GM12874 (cell line): Measurements from ENCODE around the gene ZNF750.

ENCODE experiments used
- TF ChIP-seq, protein P1 (sequence below): IDR thresholded peaks from 2 replicates; pipeline ENCODE4 v1.5.1; 2011; ENCODE audit warnings: low read depth, mild to moderate bottlenecking, control low read depth, low read length, moderate library complexity; ENCODE audit not compliant: insufficient read depth

ZNF750 gene

DNA sequence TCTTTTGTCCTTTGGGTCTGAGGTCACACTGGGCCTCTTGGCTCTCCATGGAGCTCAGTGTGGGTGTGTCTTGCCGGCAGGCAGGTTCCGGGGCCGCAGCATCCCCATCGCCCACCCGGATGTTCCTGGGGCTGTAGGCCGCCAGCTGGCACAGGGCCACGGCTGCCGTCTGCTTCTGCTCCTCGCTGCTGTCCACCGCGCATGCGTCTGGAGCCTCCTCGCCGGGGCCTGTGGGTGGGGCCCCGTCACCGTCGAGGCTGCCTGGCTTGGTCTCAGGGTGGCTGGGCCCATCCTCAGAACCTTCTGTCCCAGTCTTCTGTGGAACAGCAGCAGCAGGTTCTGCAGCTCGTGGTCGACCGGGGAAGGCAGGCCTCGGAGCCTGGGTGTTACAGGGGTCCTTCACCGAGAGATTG is 9.6 kb downstream of the ZNF750 start:
- TF ChIP-seq, protein P1, sequence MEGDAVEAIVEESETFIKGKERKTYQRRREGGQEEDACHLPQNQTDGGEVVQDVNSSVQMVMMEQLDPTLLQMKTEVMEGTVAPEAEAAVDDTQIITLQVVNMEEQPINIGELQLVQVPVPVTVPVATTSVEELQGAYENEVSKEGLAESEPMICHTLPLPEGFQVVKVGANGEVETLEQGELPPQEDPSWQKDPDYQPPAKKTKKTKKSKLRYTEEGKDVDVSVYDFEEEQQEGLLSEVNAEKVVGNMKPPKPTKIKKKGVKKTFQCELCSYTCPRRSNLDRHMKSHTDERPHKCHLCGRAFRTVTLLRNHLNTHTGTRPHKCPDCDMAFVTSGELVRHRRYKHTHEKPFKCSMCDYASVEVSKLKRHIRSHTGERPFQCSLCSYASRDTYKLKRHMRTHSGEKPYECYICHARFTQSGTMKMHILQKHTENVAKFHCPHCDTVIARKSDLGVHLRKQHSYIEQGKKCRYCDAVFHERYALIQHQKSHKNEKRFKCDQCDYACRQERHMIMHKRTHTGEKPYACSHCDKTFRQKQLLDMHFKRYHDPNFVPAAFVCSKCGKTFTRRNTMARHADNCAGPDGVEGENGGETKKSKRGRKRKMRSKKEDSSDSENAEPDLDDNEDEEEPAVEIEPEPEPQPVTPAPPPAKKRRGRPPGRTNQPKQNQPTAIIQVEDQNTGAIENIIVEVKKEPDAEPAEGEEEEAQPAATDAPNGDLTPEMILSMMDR, result no peak

- TF ChIP-seq, protein P1, result no peak
Observed at GRCh38 chr17:82828875-82829487, 10.8 kb downstream of the ZNF750 start.

DNA sequence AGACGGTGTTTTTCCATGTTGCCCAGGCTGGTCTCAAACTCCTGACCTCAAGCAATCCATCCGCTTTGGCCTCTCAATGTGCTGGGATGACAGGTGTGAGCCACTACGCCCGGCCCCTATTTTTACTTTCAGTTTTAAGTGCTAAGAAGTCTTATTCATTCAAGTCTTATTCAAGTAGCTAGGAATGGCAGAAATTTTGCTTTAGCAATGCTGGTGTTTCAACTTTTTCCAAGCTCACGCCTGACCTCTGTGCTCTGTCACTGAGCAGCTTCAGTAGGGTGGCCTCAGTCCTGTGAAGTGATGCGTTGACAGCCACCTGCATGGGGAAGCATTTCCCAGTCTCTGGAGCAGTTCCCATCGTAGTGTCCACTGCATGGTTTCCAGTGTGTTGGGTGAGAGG is 12.9 kb downstream of the ZNF750 start:
- TF ChIP-seq, protein P1, result no peak

DNA sequence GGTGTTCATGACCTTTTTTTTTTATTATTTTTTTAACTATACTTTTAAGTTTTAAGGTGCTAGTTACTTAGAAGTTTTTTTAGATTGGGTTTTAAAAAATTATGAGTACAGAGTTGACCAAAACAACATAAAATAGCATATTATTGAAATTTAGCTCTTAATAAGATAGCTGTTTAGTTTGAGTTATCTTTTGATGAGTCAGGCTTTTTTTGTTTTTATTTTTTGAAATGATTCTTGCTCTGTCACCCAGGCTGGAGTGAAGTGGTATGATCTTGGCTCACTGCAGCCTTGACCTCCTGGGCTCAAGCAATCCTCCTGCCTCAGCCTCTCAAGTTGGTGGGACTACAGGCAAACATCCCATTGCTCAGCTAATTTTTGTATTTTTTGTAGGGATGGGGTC is 13.6 kb downstream of the ZNF750 start:
- TF ChIP-seq, protein P1, result no peak

DNA sequence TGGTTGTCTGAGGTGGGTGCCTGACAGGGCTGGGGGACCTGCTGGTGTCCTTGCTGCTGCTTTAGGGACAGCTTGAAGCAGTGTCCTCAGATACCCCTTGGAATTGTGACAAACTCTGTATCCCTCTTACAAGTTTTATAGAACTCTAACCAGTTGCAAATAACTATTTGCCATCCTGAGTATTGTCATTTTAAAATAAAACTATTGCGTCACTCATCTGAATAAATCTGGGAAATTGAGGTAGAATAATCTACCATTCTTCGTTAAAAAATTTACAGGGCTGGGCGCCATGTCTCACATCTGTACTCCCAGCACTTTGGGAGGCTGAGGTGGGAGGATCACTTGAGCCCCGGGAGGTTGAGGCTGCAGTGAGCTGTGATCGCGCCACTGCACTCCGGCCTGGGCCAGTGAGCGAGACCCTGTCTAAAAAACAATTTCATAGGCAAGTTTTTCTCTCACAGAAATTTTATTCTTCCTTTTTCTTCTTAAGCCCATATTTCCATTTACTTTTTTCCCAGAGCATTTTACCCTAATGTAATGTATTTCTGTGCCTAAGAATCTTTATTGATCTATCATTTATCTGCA is 14.2 kb downstream of the ZNF750 start:
- TF ChIP-seq, protein P1, result no peak

GRCh38 chr17:82823004-82823403 is 16.8 kb downstream of the ZNF750 start:
- TF ChIP-seq, protein P1, result peak; percentile 42; the same call in 1 of the 2 replicates

GRCh38 chr17:82822281-82822680 is 17.5 kb downstream of the ZNF750 start:
- TF ChIP-seq, protein P1, result no peak
